HEK293T (cell line): ENCODE data around the gene LASP1.

ENCODE experiments used
- ARNT ChIP-seq: fragments of 450-650 bp; IDR thresholded peaks from 2 replicates; pipeline ENCODE4 v1.6.1; 2017; ENCODE audit warnings: mild to moderate bottlenecking
- BHLHE40 ChIP-seq: fragments of 450-650 bp; IDR thresholded peaks from 2 replicates; pipeline ENCODE4 v1.6.1; 2016; ENCODE audit warnings: mild to moderate bottlenecking, moderate library complexity, borderline replicate concordance
- ELF4 ChIP-seq: fragments of 450-650 bp; IDR thresholded peaks from 2 replicates; pipeline ENCODE4 v1.6.1; 2017; ENCODE audit warnings: antibody characterized with exemption
- FOXA1 ChIP-seq: fragments of 450-650 bp; IDR thresholded peaks from 2 replicates; pipeline ENCODE4 v1.6.1; 2016; ENCODE audit warnings: mild to moderate bottlenecking
- FOXK2 ChIP-seq: fragments of 450-650 bp; IDR thresholded peaks from 2 replicates; pipeline ENCODE4 v1.6.1; 2016; ENCODE audit warnings: mild to moderate bottlenecking
- FOXM1 ChIP-seq: fragments of 450-650 bp; IDR thresholded peaks from 2 replicates; pipeline ENCODE4 v1.6.1; 2017; ENCODE audit warnings: mild to moderate bottlenecking, borderline replicate concordance
- LEF1 ChIP-seq: fragments of 450-650 bp; IDR thresholded peaks from 2 replicates; pipeline ENCODE4 v1.6.1; 2017; ENCODE audit warnings: mild to moderate bottlenecking, borderline replicate concordance
- NFRKB ChIP-seq: fragments of 450-650 bp; IDR thresholded peaks from 2 replicates; pipeline ENCODE4 v1.6.1; 2016; ENCODE audit warnings: mild to moderate bottlenecking, moderate library complexity
- SP1 ChIP-seq: fragments of 450-650 bp; IDR thresholded peaks from 2 replicates; pipeline ENCODE4 v1.6.1; 2017
- SUZ12 ChIP-seq: fragments of 450-650 bp; IDR thresholded peaks from 2 replicates; pipeline ENCODE4 v1.6.1; 2016; ENCODE audit warnings: mild to moderate bottlenecking
- TARDBP ChIP-seq: fragments of 450-650 bp; IDR thresholded peaks from 2 replicates; pipeline ENCODE4 v1.6.1; 2016

DNA sequence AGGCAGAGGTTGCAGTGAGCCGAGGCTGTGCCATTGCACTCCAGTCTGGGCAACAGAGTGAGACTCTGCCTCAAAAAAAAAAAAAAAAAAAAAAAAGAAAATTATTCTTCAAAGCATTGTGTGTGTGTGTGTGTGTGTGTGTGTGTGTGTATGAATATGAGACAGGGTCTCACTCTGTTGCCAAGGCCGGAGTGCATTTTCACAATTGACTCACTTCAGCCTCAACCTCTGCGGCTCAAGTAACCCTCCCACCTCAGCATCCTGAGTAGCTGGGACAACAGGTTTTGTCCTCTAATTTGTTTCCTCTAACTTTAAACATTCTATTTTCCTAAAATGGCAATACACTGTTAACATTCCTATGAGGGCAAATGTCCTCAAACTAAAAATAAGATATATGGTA is 89.7 kb downstream of the LASP1 start:
- no peak for TF ChIP-seq ELF4
- TF ChIP-seq FOXM1 = no peak
- no peak for TF ChIP-seq SUZ12
- no peak for TF ChIP-seq BHLHE40
- TF ChIP-seq FOXA1 = no peak
- TF ChIP-seq TARDBP = no peak
- no peak for TF ChIP-seq LEF1
- TF ChIP-seq SP1 = no peak
- no peak for TF ChIP-seq FOXK2
- no peak for TF ChIP-seq NFRKB
- TF ChIP-seq ARNT = no peak
